ENCODE results near the gene MAD1L1. TPM values are rescaled to one million over a fixed set of nuclear protein-coding genes. Genes with fewer than 3 reads are reported as not detected.

The MAD1L1 gene
- total and polyA plus RNA-seq, 8 donors: 12.8 to 469 (median 27.3) TPM

GRCh38 chr7:2025188-2025587 lies 207.6 kb downstream of the MAD1L1 start:
- no peak for DNase-seq
- peaks cover 0 to 5% (median 2%) of the 10 kb centered on the region in 4 donors for H3K4me1 ChIP-seq
- TF ChIP-seq POLR2A (IDR thresholded peaks at IDR 0.05) (no peak), EP300 (IDR thresholded peaks at IDR 0.05) (no peak), CTCF (IDR thresholded peaks at IDR 0.05) (no peak), POLR2AphosphoS5 (IDR thresholded peaks at IDR 0.05) (no peak)
- peaks cover 0 to 32% (median 18%) of the 10 kb centered on the region in 4 donors for H3K9me3 ChIP-seq
- intact Hi-C loops (cut with DNase I; ENCODE audit: low total_unique reads): no loop called here
- no peak overlapping the region for H3K27ac ChIP-seq
- no peak overlapping the region for H3K4me3 ChIP-seq
- peaks cover 0 to 4% (median 0%) of the 10 kb centered on the region in 4 donors for H3K36me3 ChIP-seq
- WGBS, 5 donors: 81 to 97% (median 97%) methylated on average over 4 of the region's 4 CpGs
- no peaks in the 10 kb centered on the region for H3K27me3 ChIP-seq

GRCh38 chr7:2024567-2024918 lies 208.2 kb downstream of the MAD1L1 start:
- 87 to 98% (median 94%) methylated on average over 4 of the region's 4 CpGs for WGBS, 5 donors
- intact Hi-C loops (cut with DNase I; ENCODE audit: low total_unique reads): no loop called here
- no peaks in the 10 kb centered on the region for H3K27me3 ChIP-seq
- H3K36me3 ChIP-seq: peaks cover 0 to 4% (median 0%) of the 10 kb centered on the region in 4 donors
- TF ChIP-seq POLR2A (IDR thresholded peaks at IDR 0.05) (no peak), POLR2AphosphoS5 (IDR thresholded peaks at IDR 0.05) (no peak), CTCF (IDR thresholded peaks at IDR 0.05) (no peak), EP300 (IDR thresholded peaks at IDR 0.05) (no peak)
- no peak overlapping the region for H3K27ac ChIP-seq
- no peak for DNase-seq
- peaks cover 0 to 10% (median 6%) of the 10 kb centered on the region in 4 donors for H3K4me1 ChIP-seq
- H3K9me3 ChIP-seq: peaks cover 0 to 32% (median 18%) of the 10 kb centered on the region in 4 donors
- H3K4me3 ChIP-seq: no peak overlapping the region

- H3K4me1 ChIP-seq: peaks cover 3 to 16% (median 10%) of the 10 kb centered on the region in 4 donors
- peaks cover 0 to 29% (median 17%) of the 10 kb centered on the region in 4 donors for H3K9me3 ChIP-seq
- WGBS, 5 donors: 85 to 94% (median 91%) methylated on average over 7 of the region's 7 CpGs
- intact Hi-C loops (cut with DNase I; ENCODE audit: low total_unique reads): no loop called here
- TF ChIP-seq POLR2A (IDR thresholded peaks at IDR 0.05) (no peak), POLR2AphosphoS5 (IDR thresholded peaks at IDR 0.05) (no peak), EP300 (IDR thresholded peaks at IDR 0.05) (no peak), CTCF (IDR thresholded peaks at IDR 0.05) (no peak)
- H3K36me3 ChIP-seq: peaks cover 0 to 4% (median 0%) of the 10 kb centered on the region in 4 donors
- no peak overlapping the region for H3K27ac ChIP-seq
- H3K27me3 ChIP-seq: no peaks in the 10 kb centered on the region
- no peak overlapping the region for H3K4me3 ChIP-seq
- no peak for DNase-seq
Observed at GRCh38 chr7:2023877-2024566, 208.7 kb downstream of the MAD1L1 start.

- no peak overlapping the region for H3K4me3 ChIP-seq
- intact Hi-C loops (cut with DNase I; ENCODE audit: low total_unique reads): no loop called here
- H3K27me3 ChIP-seq: no peaks in the 10 kb centered on the region
- no peak overlapping the region for H3K27ac ChIP-seq
- DNase-seq: no peak
- 81 to 88% (median 86%) methylated on average over 8 of the region's 8 CpGs for WGBS, 5 donors
- no peaks in the 10 kb centered on the region for H3K36me3 ChIP-seq
- H3K4me1 ChIP-seq: peaks cover 6 to 25% (median 13%) of the 10 kb centered on the region in 4 donors
- peaks cover 0 to 17% (median 9%) of the 10 kb centered on the region in 4 donors for H3K9me3 ChIP-seq
- TF ChIP-seq POLR2AphosphoS5 (IDR thresholded peaks at IDR 0.05) (no peak), CTCF (IDR thresholded peaks at IDR 0.05) (no peak), POLR2A (IDR thresholded peaks at IDR 0.05) (no peak), EP300 (IDR thresholded peaks at IDR 0.05) (no peak)
Observed at GRCh38 chr7:2022737-2023250, 210.0 kb downstream of the MAD1L1 start.
